LNCaP clone FGC (cell line): ENCODE data around the gene HHAT.

Experiments used
- DNase-seq: peaks from one replicate; pipeline ENCODE4 v3.0.0-alpha.2; 2011; ENCODE audit warnings: low read depth
- H3K4me3 ChIP-seq: 2 replicates; pipeline ENCODE4 v1.5.1; 2011; ENCODE audit warnings: mild to moderate bottlenecking, low read depth, low read length, control low read depth
- CTCF ChIP-seq: IDR thresholded peaks from 2 replicates; pipeline ENCODE4 v1.5.1; 2012; ENCODE audit warnings: mild to moderate bottlenecking; ENCODE audit not compliant: control insufficient read depth, insufficient read depth; ENCODE audit errors: extremely low read depth

HHAT gene

GRCh38 chr1:210556475-210556874 lies 227.8 kb downstream of the HHAT start:
- no peak overlapping the region for H3K4me3 ChIP-seq
- no peak for DNase-seq
- no peak for TF ChIP-seq CTCF

- no peak overlapping the region for H3K4me3 ChIP-seq
- DNase-seq, result no peak
- no peak for TF ChIP-seq CTCF
Observed at GRCh38 chr1:210557426-210558077, 228.8 kb downstream of the HHAT start.

GRCh38 chr1:210558302-210558701 lies 229.6 kb downstream of the HHAT start:
- no peak for DNase-seq
- TF ChIP-seq CTCF, result no peak
- H3K4me3 ChIP-seq, result no peak overlapping the region

GRCh38 chr1:210565306-210565705 lies 236.6 kb downstream of the HHAT start:
- no peak for TF ChIP-seq CTCF
- DNase-seq, result no peak
- H3K4me3 ChIP-seq, result no peak overlapping the region

GRCh38 chr1:210568631-210569030 lies 239.9 kb downstream of the HHAT start:
- H3K4me3 ChIP-seq, result no peak overlapping the region
- no peak for DNase-seq
- TF ChIP-seq CTCF, result no peak

- no peak for TF ChIP-seq CTCF
- no peak for DNase-seq
- no peak overlapping the region for H3K4me3 ChIP-seq
Observed at GRCh38 chr1:210570116-210570515, 241.4 kb downstream of the HHAT start.
